B cell (primary cell): ENCODE data around the gene RNGTT. TPM values are rescaled to one million over a fixed set of nuclear protein-coding genes. Genes with fewer than 3 reads are reported as not detected.

ENCODE experiments used
- ATAC-seq: fragments of 200-7000 bp; cut with Tn5 transposase; one replicate; pipeline ENCODE4 v1.10.0; 2021; ENCODE audit warnings: low read depth, mild to moderate bottlenecking, moderate number of reproducible peaks, moderate library complexity
- CTCF ChIA-PET: fragments of 350-600 bp; sonication (Branson Sonifier 250); formaldehyde crosslinking; loops from one replicate; lab custom pipeline; 2021; ENCODE audit warnings: antibody characterized with exemption, inconsistent platforms; lab: Charles Lee
- POLR2A ChIA-PET: fragments of 350-600 bp; sonication (Branson Sonifier 250); formaldehyde crosslinking; loops from one replicate; lab custom pipeline; 2021; ENCODE audit warnings: antibody characterized with exemption; lab: Charles Lee
- DNase-seq: peaks from one replicate; pipeline ENCODE4 v3.0.0; 2013
- H2AFZ ChIP-seq: 2 replicates; pipeline ENCODE4 v1.6.1; 2012; ENCODE audit warnings: mild to moderate bottlenecking, low read depth, low read length; ENCODE audit not compliant: insufficient read depth, poor library complexity, severe bottlenecking
- H3K27ac ChIP-seq, 2 donors: 1 replicate in 1 of 2; 2 replicates in 1 of 2; pipeline ENCODE4 v1.5.1; 2012 to 2013; ENCODE audit warnings: low read length in 2 of 2, mild to moderate bottlenecking in 2 of 2, moderate library complexity in 1 of 2
- H3K27me3 ChIP-seq, 4 experiments: fragments of 200-600 bp in 1 of 4; sonication (generic) in 1 of 4; replicated peaks in 1 of 4; 1 replicate in 2 of 4; 2 replicates in 2 of 4; pipeline versions ENCODE4 v1.6.1 to v1.7.0; 2013 to 2016; ENCODE audit warnings: low read length in 3 of 4, mild to moderate bottlenecking in 2 of 4, mixed read lengths in 1 of 4, moderate library complexity in 1 of 4; ENCODE audit not compliant: insufficient read depth in 4 of 4, control insufficient read depth in 3 of 4; ENCODE audit errors: control extremely low read depth in 1 of 4
- H3K36me3 ChIP-seq, 2 experiments: replicated peaks in 1 of 2; 1 replicate in 1 of 2; 2 replicates in 1 of 2; pipeline versions ENCODE4 v1.6.1 to v1.7.1; 2013; ENCODE audit warnings: low read length in 1 of 2; ENCODE audit not compliant: insufficient read depth in 2 of 2, control insufficient read depth in 1 of 2; ENCODE audit errors: control extremely low read depth in 1 of 2, extremely low read depth in 1 of 2
- H3K4me1 ChIP-seq, 2 donors: fragments of 200-600 bp in 1 of 2; sonication (generic) in 1 of 2; 1 replicate in 1 of 2; 2 replicates in 1 of 2; pipeline versions ENCODE4 v1.5.1 to v1.6.1; 2013 to 2017; ENCODE audit warnings: low read length in 2 of 2; ENCODE audit not compliant: control insufficient read depth in 2 of 2, insufficient read depth in 2 of 2
- H3K4me2 ChIP-seq: replicated peaks from 2 replicates; pipeline ENCODE3; 2012; ENCODE audit warnings: mild to moderate bottlenecking, low read depth, low read length; ENCODE audit not compliant: poor library complexity, severe bottlenecking
- H3K4me3 ChIP-seq, 5 experiments: fragments of 200-600 bp in 1 of 5; sonication (generic) in 1 of 5; 1 replicate in 3 of 5; 2 replicates in 2 of 5; pipeline versions ENCODE4 v1.5.1 to v1.7.0; 2011 to 2016; ENCODE audit warnings: low read length in 4 of 5, mild to moderate bottlenecking in 4 of 5, low read depth in 2 of 5, control low read depth in 1 of 5, moderate library complexity in 1 of 5; ENCODE audit not compliant: insufficient read depth in 1 of 5; ENCODE audit errors: control extremely low read depth in 1 of 5, extremely low read depth in 1 of 5
- H3K79me2 ChIP-seq: fragments of 200-600 bp; sonication (generic); one replicate; pipeline ENCODE4 v1.6.0; 2016; ENCODE audit warnings: low read length; ENCODE audit not compliant: control insufficient read depth, insufficient read depth
- H3K9ac ChIP-seq: fragments of 200-600 bp; sonication (generic); 2 replicates; pipeline ENCODE4 v1.6.1; 2017; ENCODE audit warnings: mild to moderate bottlenecking, low read length, moderate library complexity
- H3K9me3 ChIP-seq, 3 donors: one replicate each; pipeline versions ENCODE4 v1.6.1 to v1.7.1; 2013; ENCODE audit warnings: low read length in 2 of 3; ENCODE audit not compliant: control insufficient read depth in 2 of 3, insufficient read depth in 1 of 3; ENCODE audit errors: control extremely low read depth in 1 of 3
- H4K20me1 ChIP-seq: 2 replicates; pipeline ENCODE4 v1.6.0; 2012; ENCODE audit warnings: mild to moderate bottlenecking, low read length; ENCODE audit not compliant: insufficient read depth, control insufficient read depth, poor library complexity, severe bottlenecking
- H3K27ac Mint-ChIP-seq: one replicate; pipeline ENCODE4 v1.8.0; 2021; ENCODE audit warnings: mixed read lengths
- H3K27me3 Mint-ChIP-seq: one replicate; pipeline ENCODE4 v1.8.0; 2021; ENCODE audit warnings: mixed read lengths
- H3K4me1 Mint-ChIP-seq: one replicate; pipeline ENCODE4 v1.8.0; 2021; ENCODE audit warnings: mixed read lengths
- H3K4me3 Mint-ChIP-seq: one replicate; pipeline ENCODE4 v1.8.0; 2021; ENCODE audit warnings: mixed read lengths
- H3K9me3 Mint-ChIP-seq: one replicate; pipeline ENCODE4 v1.8.0; 2022; ENCODE audit warnings: mixed read lengths; ENCODE audit not compliant: insufficient read depth
- CTCF ChIP-seq: fragments of 200-600 bp; IDR thresholded peaks from one replicate; pipeline ENCODE4 v1.8.0; 2022; ENCODE audit warnings: antibody characterized with exemption, mild to moderate bottlenecking
- EZH2 ChIP-seq: IDR thresholded peaks from 2 replicates; pipeline ENCODE4 v1.6.1; 2012; ENCODE audit warnings: borderline replicate concordance, low read depth, mild to moderate bottlenecking, moderate library complexity, low read length; ENCODE audit not compliant: insufficient read depth, poor library complexity, severe bottlenecking
- WGBS: methylation state at CpG from one replicate; pipeline ENCODE4 v1.1.5; 2013; ENCODE audit warnings: missing lambda C conversion rate; ENCODE audit not compliant: insufficient coverage; 5-methylcytosine and 5-hydroxymethylcytosine counted together
- intact Hi-C: fragments of 100-400 bp; cut with micrococcal nuclease; formaldehyde crosslinking; loops from one replicate; pipeline ENCODE4 v1.10.0; 2022
- polyA plus RNA-seq: library from polyadenylated mRNA; depleted of rRNA; stranded (reverse); fragments of >200 nt; gene quantifications from 2 replicates; pipeline ENCODE4 v1.2.3, GENCODE V29; 2012
- total RNA-seq, 2 donors: library from RNA; stranded (reverse); fragments of 120-200 nt in 1 of 2; gene quantifications; 1 replicate in 1 of 2; 2 replicates in 1 of 2; pipeline versions ENCODE4 v1.2.3 to v1.2.4, GENCODE V29; 2013 to 2022

The RNGTT gene
- total and polyA plus RNA-seq, 2 donors (not counting 1 experiment from before 2014, with no cell fraction given), result 10.8 to 29.1 TPM

- DNase-seq (no peak), ATAC-seq (no peak)
- TF ChIP-seq EZH2, result no peak
- no peak for TF ChIP-seq CTCF
- Histone ChIP-seq H3K9ac (no peak overlapping the region), H3K79me2 (no peaks in the 10 kb centered on the region), H3K4me3 (no peak overlapping the region), H3K27ac (no peak overlapping the region), H3K4me2 (no peak overlapping the region), H3K36me3 (peaks cover 0 to 15% of the 10 kb centered on the region in 2 experiments), H2AFZ (no peak overlapping the region), H3K9me3 (peaks cover 0 to 4% (median 0%) of the 10 kb centered on the region in 3 donors), H4K20me1 (no peaks in the 10 kb centered on the region), H3K27me3 (no peaks in the 10 kb centered on the region), H3K4me1 (no peaks in the 10 kb centered on the region)
- CTCF ChIA-PET, result interaction anchor here (1.1 to 1.3 kb wide), 2 partner anchors 21 to 38 kb away, joined by 3 read pairs; no protein-coding TSS in a partner anchor
- Mint-ChIP-seq H3K27ac (no peak overlapping the region), H3K27me3 (no peaks in the 10 kb centered on the region), H3K4me1 (no peaks in the 10 kb centered on the region), H3K4me3 (no peak overlapping the region), H3K9me3 (no peaks in the 10 kb centered on the region)
- POLR2A ChIA-PET, result no interaction called here
- intact Hi-C loops, result no loop called here
- WGBS, result no CpG with 5 or more reads among the region's 2 CpGs
These were observed 63.7 kb downstream of the RNGTT start for GRCh38 chr6:88899569-88900316.

- CTCF ChIA-PET, result no interaction called here
- Mint-ChIP-seq H3K4me1 (no peaks in the 10 kb centered on the region), H3K9me3 (no peaks in the 10 kb centered on the region)
These were observed 67.5 kb downstream of the RNGTT start for GRCh38 chr6:88895911-88896310.

More at GRCh38 chr6:88895911-88896310, 67.5 kb downstream of the RNGTT start:
- Histone ChIP-seq H3K4me2 (no peak overlapping the region), H3K4me1 (no peaks in the 10 kb centered on the region), H3K36me3 (peaks cover 1 to 6% of the 10 kb centered on the region in 2 experiments), H3K9me3 (peaks cover 0 to 4% (median 0%) of the 10 kb centered on the region in 3 donors), H3K27me3 (no peaks in the 10 kb centered on the region), H3K4me3 (no peak overlapping the region), H3K27ac (no peak overlapping the region), H2AFZ (no peak overlapping the region), H3K9ac (no peak overlapping the region), H4K20me1 (no peaks in the 10 kb centered on the region), H3K79me2 (no peaks in the 10 kb centered on the region)
- TF ChIP-seq CTCF (no peak), EZH2 (no peak)
- H3K4me3 Mint-ChIP-seq, result no peak overlapping the region
- POLR2A ChIA-PET, result no interaction called here
- 100% methylated on average over 2 of the region's 2 CpGs for whole genome bisulfite sequencing
- no peak for ATAC-seq
- H3K27ac Mint-ChIP-seq, result no peak overlapping the region
- no peak for DNase-seq
- intact Hi-C loops, result no loop called here
- H3K27me3 Mint-ChIP-seq, result no peaks in the 10 kb centered on the region
